GM23248 (cell line): ENCODE data around the gene TBXAS1. TPM values are rescaled to one million over a fixed set of nuclear protein-coding genes. Genes with fewer than 3 reads are reported as not detected.

Experiments used
- DNase-seq: peaks from one replicate; pipeline ENCODE4 v3.0.0-alpha.2; 2015
- H2AFZ ChIP-seq: fragments of 200-600 bp; sonication (generic); 2 replicates; pipeline ENCODE4 v1.6.1; 2016; ENCODE audit warnings: antibody characterized with exemption
- H3F3A ChIP-seq: fragments of 200-600 bp; sonication (generic); 2 replicates; pipeline ENCODE4 v1.6.1; 2016; ENCODE audit warnings: mild to moderate bottlenecking, antibody characterized with exemption, mixed run types; ENCODE audit not compliant: insufficient read depth
- H3K27ac ChIP-seq: fragments of 200-600 bp; sonication (generic); 2 replicates; pipeline ENCODE4 v1.5.1; 2016; ENCODE audit warnings: mild to moderate bottlenecking
- H3K27me3 ChIP-seq: fragments of 200-600 bp; sonication (generic); replicated peaks from 2 replicates; pipeline ENCODE4 v1.6.1; 2016; ENCODE audit warnings: mild to moderate bottlenecking; ENCODE audit not compliant: insufficient read depth
- H3K36me3 ChIP-seq: fragments of 200-600 bp; sonication (generic); 2 replicates; pipeline ENCODE4 v1.6.1; 2016; ENCODE audit warnings: low read depth, mild to moderate bottlenecking
- H3K4me1 ChIP-seq: fragments of 200-600 bp; sonication (generic); 2 replicates; pipeline ENCODE4 v1.6.1; 2016; ENCODE audit warnings: mild to moderate bottlenecking; ENCODE audit not compliant: insufficient read depth
- H3K4me2 ChIP-seq: fragments of 200-600 bp; sonication (generic); one replicate; pipeline ENCODE4 v1.6.1; 2016; ENCODE audit warnings: mild to moderate bottlenecking; ENCODE audit not compliant: unreplicated experiment
- H3K4me3 ChIP-seq: fragments of 200-600 bp; sonication (generic); 2 replicates; pipeline ENCODE4 v1.5.1; 2016; ENCODE audit warnings: mild to moderate bottlenecking
- H3K79me2 ChIP-seq: fragments of 200-600 bp; sonication (generic); 2 replicates; pipeline ENCODE4 v1.6.1; 2016; ENCODE audit warnings: mild to moderate bottlenecking; ENCODE audit not compliant: insufficient read depth
- H3K9ac ChIP-seq: fragments of 200-600 bp; sonication (generic); 2 replicates; pipeline ENCODE4 v1.6.1; 2016; ENCODE audit warnings: mild to moderate bottlenecking
- H3K9me2 ChIP-seq: fragments of 200-600 bp; sonication (generic); 2 replicates; pipeline ENCODE4 v1.6.1; 2016; ENCODE audit warnings: mixed run types, mild to moderate bottlenecking, moderate library complexity; ENCODE audit not compliant: insufficient read depth
- H3K9me3 ChIP-seq: fragments of 200-600 bp; sonication (generic); one replicate; pipeline ENCODE4 v1.6.1; 2017; ENCODE audit warnings: low read depth
- H4K20me1 ChIP-seq: fragments of 200-600 bp; sonication (generic); 2 replicates; pipeline ENCODE4 v1.6.0; 2016; ENCODE audit not compliant: insufficient read depth
- EZH2 ChIP-seq: fragments of 200-600 bp; sonication (generic); IDR thresholded peaks from 2 replicates; pipeline ENCODE4 v1.6.1; 2018; ENCODE audit warnings: antibody characterized with exemption, mild to moderate bottlenecking; ENCODE audit not compliant: insufficient read depth, poor library complexity, severe bottlenecking
- EZH2phosphoT487 ChIP-seq: fragments of 200-600 bp; sonication (generic); IDR thresholded peaks from 2 replicates; pipeline ENCODE4 v1.6.1; 2018; ENCODE audit warnings: antibody characterized with exemption, moderate library complexity, mild to moderate bottlenecking, low read depth; ENCODE audit not compliant: insufficient read depth
- WGBS, 2 experiments: methylation state at CpG; one replicate each; pipeline ENCODE4 v1.1.6; 2015 to 2017; ENCODE audit warnings: low lambda C conversion rate in 2 of 2, low coverage in 1 of 2; ENCODE audit errors: missing lambda C conversion rate in 2 of 2; 5-methylcytosine and 5-hydroxymethylcytosine counted together
- in situ Hi-C: fragments of 300-500 bp; cut with MboI; formaldehyde crosslinking; loops from 2 replicates; pipeline ENCODE4 v1.15.0; 2020
- polyA plus RNA-seq: library from polyadenylated mRNA; unstranded; fragments of >200 nt; fragmentation: Nextera tagmentation; extraction: Ambion mirVana; gene quantifications from 2 replicates; pipeline ENCODE4 v1.2.1, GENCODE V29; 2016
- total RNA-seq: library from RNA; depleted of rRNA; stranded (reverse); fragments of >200 nt; shearing (Covaris generic); gene quantifications from 2 replicates; pipeline ENCODE4 v1.2.3, GENCODE V29; 2014

The TBXAS1 gene
- total and polyA plus RNA-seq, 2 experiments from 2014 or later: 0.49 TPM; not detected in 1

- no peak overlapping the region for H3K27ac ChIP-seq
- no peaks in the 10 kb centered on the region for H3F3A ChIP-seq
- no peak overlapping the region for H2AFZ ChIP-seq
- no peaks in the 10 kb centered on the region for H3K4me1 ChIP-seq
- H3K4me3 ChIP-seq: no peak overlapping the region
- no peak overlapping the region for H3K9ac ChIP-seq
- no peaks in the 10 kb centered on the region for H3K9me3 ChIP-seq
- WGBS, 2 experiments: 88 to 91% methylated on average over 22 of the region's 22 CpGs
- in situ Hi-C loops: loop anchor here (25.0 kb wide), 1 partner anchor 203 kb away; the partner anchor contains the start of gene HIPK2
- H3K4me2 ChIP-seq: no peak overlapping the region
- no peaks in the 10 kb centered on the region for H3K27me3 ChIP-seq
- DNase-seq: no peak
- H3K36me3 ChIP-seq: no peaks in the 10 kb centered on the region
- no peaks in the 10 kb centered on the region for H3K79me2 ChIP-seq
- no peaks in the 10 kb centered on the region for H3K9me2 ChIP-seq
- no peaks in the 10 kb centered on the region for H4K20me1 ChIP-seq
- TF ChIP-seq EZH2phosphoT487 (no peak), EZH2 (no peak)
These were observed 161.7 kb downstream of the TBXAS1 start for GRCh38 chr7:139990571-139991268.

DNA sequence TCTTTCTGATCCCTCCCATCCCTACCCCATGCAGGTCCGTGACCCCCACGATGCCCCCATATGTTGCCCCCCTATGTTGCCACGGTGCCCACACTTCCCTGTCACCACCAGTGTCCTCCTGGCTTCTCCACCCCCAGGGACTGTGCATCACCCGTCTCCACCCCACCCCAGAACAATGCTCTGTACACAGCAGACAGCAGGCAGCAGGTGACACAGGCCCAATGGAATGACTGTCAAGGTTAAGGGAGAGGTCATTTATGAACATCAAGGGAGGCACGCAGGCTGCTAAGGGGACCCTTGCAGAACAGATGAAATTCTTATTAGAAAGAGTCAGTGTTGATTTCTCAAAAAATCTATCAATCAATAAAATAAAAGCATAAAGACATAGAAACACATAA, 162.2 kb downstream of the TBXAS1 start:
- 65 to 77% methylated on average over 4 to 5 of the region's 5 CpGs for WGBS, 2 experiments
- no peak overlapping the region for H3K4me2 ChIP-seq

GRCh38 chr7:139991911-139992310, 162.8 kb downstream of the TBXAS1 start:
- H3K79me2 ChIP-seq: no peaks in the 10 kb centered on the region
- no peak overlapping the region for H3K4me3 ChIP-seq
- H3F3A ChIP-seq: no peaks in the 10 kb centered on the region
- in situ Hi-C loops: loop anchor here (25.0 kb wide), 1 partner anchor 205 kb away; the partner anchor contains the start of gene HIPK2
- H3K36me3 ChIP-seq: no peaks in the 10 kb centered on the region
- no peak overlapping the region for H3K4me2 ChIP-seq
- TF ChIP-seq EZH2phosphoT487 (no peak), EZH2 (no peak)
- H4K20me1 ChIP-seq: no peaks in the 10 kb centered on the region
- DNase-seq: no peak
- no peak overlapping the region for H3K9ac ChIP-seq
- H3K27ac ChIP-seq: no peak overlapping the region
- H3K27me3 ChIP-seq: no peaks in the 10 kb centered on the region
- H2AFZ ChIP-seq: no peak overlapping the region
- no peaks in the 10 kb centered on the region for H3K4me1 ChIP-seq
- H3K9me2 ChIP-seq: no peaks in the 10 kb centered on the region
- 60 to 69% methylated on average over 6 of the region's 6 CpGs for WGBS, 2 experiments
- no peaks in the 10 kb centered on the region for H3K9me3 ChIP-seq

More for the DNA sequence above, 162.2 kb downstream of the TBXAS1 start:
- no peak overlapping the region for H3K4me3 ChIP-seq
- H2AFZ ChIP-seq: no peak overlapping the region
- H3K9ac ChIP-seq: no peak overlapping the region
- H4K20me1 ChIP-seq: no peaks in the 10 kb centered on the region
- H3K79me2 ChIP-seq: no peaks in the 10 kb centered on the region
- in situ Hi-C loops: loop anchor here (25.0 kb wide), 1 partner anchor 204 kb away; the partner anchor contains the start of gene HIPK2
- no peaks in the 10 kb centered on the region for H3K9me3 ChIP-seq
- no peaks in the 10 kb centered on the region for H3F3A ChIP-seq
- TF ChIP-seq EZH2: no peak
- no peak overlapping the region for H3K27ac ChIP-seq
- H3K36me3 ChIP-seq: no peaks in the 10 kb centered on the region
- no peaks in the 10 kb centered on the region for H3K27me3 ChIP-seq
- DNase-seq: peak; percentile 18
- H3K9me2 ChIP-seq: no peaks in the 10 kb centered on the region
- no peaks in the 10 kb centered on the region for H3K4me1 ChIP-seq

DNA sequence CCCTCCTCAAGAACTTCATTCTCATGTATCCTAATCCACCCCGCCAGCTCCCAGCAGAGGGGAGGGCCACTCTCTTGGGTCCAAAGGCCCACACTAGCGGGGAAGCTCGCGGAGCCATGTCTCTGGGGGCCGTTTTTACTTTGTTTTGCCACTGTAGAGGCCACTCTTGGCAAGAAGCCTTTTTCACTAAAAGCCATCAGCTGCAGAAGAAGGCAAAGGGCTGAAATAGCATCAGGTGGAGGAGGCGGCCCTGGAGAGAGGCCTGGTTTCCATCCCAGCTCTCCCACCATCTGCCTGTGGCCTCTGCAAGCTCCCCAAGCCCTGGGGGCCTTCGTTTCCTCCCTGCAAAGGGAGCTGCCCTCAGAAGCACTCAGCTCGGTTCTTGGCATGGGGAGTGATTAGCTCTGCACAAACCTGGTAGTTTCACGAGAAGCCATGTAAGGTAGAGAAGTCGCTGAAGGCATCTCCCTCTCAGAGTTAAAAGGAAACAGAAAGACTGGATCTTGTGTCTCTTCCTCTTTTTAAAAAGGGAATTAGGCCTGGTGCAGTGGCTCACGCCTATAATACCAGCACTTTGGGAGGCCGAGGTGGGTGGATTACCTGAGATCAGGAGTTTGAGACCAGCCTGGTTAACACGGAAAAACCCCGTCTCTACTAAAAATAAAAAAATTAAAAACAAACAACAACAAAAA, 163.4 kb downstream of the TBXAS1 start:
- Histone ChIP-seq H3K4me1 (no peaks in the 10 kb centered on the region), H3F3A (no peaks in the 10 kb centered on the region), H3K36me3 (no peaks in the 10 kb centered on the region), H2AFZ (no peak overlapping the region), H3K27ac (no peak overlapping the region), H3K4me3 (no peak overlapping the region), H3K9ac (no peak overlapping the region), H3K9me2 (no peaks in the 10 kb centered on the region), H4K20me1 (no peaks in the 10 kb centered on the region), H3K79me2 (no peaks in the 10 kb centered on the region), H3K9me3 (no peaks in the 10 kb centered on the region), H3K4me2 (no peak overlapping the region), H3K27me3 (no peaks in the 10 kb centered on the region)
- in situ Hi-C loops: loop anchor here (25.0 kb wide), 1 partner anchor 205 kb away; the partner anchor contains the start of gene HIPK2
- TF ChIP-seq EZH2 (no peak), EZH2phosphoT487 (no peak)
- DNase-seq: no peak
- 79 to 85% methylated on average over 14 of the region's 14 CpGs for WGBS, 2 experiments
